GM10847 (cell line): ENCODE results near the gene EXOC6B.

Experiments
- POLR2A ChIP-seq: IDR thresholded peaks from 2 replicates; pipeline ENCODE4 v1.6.1; 2011; ENCODE audit not compliant: insufficient read length; ENCODE audit errors: extremely low read depth

The EXOC6B gene

GRCh38 chr2:72781480-72781879 is 44.4 kb downstream of the EXOC6B start:
- TF ChIP-seq POLR2A: no peak

DNA sequence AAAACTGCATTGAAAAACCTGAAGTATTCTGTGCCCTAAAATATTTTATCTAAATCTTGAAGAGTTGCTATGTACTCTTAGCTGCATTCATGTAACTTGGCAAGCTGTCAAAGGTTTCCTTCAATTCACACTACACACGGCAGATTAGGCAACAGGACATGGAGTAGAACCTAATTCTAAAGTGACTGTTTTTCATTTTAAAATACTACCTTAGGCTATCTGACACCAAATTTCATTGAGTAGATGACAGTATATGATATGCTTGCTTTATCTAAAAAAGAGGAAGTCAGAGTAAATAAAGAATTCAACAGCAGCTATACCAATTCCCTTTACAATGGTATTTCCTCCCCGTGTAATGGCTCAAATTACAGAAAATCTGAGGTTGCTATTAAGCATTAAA is 45.4 kb downstream of the EXOC6B start:
- TF ChIP-seq POLR2A: no peak

DNA sequence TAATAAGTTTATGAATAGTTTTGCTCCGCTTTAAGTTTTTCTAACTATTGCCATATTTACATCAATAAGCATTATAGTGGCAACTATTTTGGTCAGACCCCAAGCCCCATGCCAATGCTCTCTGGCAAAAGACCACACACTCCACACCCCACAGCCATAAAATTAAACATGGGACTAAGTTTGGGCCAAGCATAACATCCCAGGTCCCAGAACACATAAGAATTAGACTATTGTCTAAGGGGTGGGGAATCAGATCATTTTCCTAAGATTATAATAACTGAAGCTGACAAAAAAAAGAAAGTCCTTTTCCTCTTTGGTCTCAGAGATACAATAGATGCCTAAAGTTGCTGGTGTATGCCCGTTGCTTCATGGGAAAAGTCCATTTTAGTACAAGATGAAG is 46.3 kb downstream of the EXOC6B start:
- no peak for TF ChIP-seq POLR2A

DNA sequence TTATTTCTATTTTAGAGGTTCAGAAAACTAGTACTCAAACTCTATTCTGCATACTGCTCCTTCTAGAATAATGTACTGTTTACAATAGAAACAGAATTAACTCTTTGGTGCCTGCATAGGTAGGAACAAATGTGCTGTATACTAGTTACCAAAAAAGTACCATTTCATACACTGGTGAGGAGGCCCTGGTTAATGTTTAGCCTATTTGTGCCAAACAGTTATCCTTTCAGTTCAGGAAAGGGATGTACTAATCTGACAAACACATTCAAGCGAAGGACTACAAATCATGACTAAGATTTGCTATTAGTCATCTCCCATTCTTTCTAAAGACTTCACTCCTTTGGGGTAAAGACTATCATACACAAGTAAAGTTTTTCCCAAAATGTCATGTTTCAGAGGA is 47.4 kb downstream of the EXOC6B start:
- TF ChIP-seq POLR2A: no peak

DNA sequence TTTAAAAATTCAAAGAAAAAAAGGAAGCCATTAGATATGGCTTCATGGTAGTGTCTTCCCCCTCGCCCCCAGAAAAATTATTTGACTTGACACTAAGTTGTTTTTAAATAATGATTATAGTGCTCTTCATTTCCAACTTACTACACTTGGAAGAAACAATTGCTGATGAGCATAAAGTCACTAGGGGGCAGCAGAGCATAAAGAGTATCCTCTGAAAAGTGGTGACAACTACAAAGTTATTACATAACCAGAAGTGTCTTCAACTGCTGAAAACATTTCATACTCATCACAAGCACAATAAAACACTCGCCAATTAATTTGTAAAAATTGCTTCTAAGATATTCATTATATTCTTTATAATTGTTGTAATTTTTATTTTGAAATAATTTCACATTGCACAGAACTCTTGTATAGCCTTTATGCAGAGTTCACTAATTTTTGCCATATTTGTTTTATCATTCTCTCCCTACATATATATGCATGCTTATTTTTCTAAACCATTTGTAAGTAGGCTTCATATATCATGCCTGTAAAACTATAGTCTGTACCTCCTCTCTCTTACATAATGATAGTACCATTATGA is 54.9 kb downstream of the EXOC6B start:
- no peak for TF ChIP-seq POLR2A

- no peak for TF ChIP-seq POLR2A
Observed at GRCh38 chr2:72765997-72766609, 59.7 kb downstream of the EXOC6B start.

- no peak for TF ChIP-seq POLR2A
Observed at GRCh38 chr2:72762276-72762675, 63.6 kb downstream of the EXOC6B start.

- no peak for TF ChIP-seq POLR2A
Observed at GRCh38 chr2:72759755-72760154, 66.1 kb downstream of the EXOC6B start.

DNA sequence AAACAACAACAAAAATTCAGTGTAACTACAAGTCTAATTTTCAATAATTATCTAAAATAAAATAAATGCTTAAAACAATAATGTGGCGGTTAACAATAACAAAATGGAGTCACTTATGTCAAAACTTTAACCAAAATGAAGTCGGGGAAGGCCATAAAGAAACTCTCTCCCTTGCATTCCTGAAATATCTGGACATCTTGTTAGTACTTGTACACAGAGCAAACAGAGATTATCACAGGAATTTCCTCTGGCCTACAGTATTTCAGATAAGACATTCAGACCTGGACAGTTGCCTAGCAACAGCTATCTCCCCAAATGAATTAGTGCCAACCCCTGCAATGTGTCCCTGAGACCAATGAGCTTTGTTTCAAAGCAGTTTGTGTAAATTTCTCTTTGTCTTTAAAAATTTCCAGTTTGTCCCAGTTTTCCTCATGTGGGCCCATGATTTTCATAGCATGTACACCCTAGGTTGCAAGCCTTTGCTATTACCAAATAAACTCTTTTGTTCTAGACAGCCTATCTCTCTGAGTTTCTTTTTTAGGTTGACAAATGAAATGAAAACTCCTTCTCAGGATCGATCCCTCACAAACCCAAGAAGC is 68.6 kb downstream of the EXOC6B start:
- no peak for TF ChIP-seq POLR2A

DNA sequence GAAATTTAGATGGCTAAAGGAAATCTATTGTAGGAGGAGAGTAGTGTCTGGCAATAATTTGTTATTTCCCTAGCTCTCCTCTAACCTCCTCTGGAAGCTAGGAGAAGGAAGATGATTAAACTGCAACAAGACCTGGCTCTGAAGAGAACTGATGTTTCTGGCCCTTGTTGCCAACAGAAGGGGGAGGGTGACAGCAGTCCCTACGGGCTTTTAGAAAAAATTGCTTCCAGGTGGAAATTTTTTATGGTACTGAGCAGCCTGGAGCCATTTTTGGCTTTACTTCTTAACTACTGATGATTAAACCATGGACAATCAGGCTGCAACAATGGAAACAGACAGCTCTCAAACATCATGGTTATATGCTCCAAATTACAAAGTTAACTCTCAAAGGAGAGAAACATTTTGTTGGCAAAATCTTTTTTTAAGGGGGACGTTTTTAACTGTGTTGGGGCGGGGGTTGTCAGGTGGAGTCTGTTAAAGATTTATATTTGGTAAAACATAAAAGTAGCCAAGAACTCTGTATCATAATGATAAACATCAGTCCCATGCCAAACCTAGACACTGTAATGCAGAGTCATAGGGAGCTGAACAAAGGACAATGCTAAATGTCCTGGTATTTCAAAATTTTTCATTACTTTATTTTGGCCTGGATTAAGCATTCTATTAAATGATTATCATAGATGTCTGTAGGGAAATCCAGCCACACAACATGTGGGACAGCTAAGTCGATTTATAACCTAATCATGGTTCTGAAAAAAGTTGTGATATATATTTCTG is 70.0 kb downstream of the EXOC6B start:
- no peak for TF ChIP-seq POLR2A

DNA sequence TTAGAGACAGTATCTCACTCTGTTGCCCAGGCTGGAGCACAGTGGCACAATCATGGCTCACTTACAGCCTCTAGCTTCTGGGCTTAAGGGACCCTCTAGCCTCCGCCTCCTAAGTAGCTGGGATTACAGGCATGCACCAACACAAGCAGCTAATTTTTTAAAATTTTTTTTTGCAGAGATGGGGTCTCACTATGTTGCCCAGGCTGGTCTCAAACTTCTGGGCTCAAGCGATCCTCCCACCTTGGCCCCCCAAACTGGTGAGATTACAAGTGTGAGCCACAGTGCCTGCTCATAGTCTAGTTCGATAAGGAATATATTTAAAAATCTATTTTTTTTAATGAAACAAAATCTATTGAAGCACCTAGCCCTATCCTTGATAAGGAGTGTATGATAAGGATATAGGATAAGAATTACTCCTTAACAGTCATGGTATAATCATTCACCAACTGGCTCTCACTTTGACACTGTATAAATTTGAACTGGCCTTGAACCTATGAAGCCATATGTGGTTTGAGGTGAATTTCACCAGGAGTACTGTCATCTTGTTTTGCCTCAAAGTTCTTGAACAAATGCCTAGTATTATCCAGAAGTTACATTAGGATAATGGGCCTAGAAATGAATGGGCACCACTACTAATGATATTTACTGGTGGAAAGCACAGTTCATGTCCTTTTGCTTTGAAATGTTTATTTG is 71.1 kb downstream of the EXOC6B start:
- no peak for TF ChIP-seq POLR2A

DNA sequence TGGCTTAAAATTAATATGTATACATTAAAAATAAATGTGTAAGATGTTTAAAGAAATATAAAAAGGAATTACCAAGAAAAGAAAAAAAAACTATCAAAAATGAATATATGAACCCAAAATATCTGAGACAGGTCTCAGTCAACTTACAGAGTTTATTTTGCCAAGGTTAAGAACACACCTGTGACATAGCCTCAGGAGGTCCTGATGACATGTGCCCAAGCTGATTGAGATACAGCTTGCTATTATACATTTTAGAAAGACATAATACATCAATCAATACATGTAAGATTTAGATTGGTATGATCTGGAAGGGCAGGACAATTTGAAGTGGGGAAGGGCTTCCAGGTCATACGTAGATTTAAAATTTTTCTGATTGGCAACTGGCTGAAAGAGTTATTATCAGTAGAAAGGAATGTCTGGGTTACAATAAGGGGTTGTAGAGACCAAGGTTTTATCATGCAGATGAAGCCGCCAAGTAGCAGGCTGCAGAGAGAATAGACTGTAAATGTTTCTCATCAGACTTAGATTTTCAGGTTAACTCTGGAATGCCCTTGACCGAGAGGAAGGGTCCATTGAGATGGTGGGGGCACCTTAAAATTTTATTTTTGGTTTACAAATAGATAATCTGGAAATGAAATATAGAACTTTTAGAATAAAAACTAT is 74.7 kb downstream of the EXOC6B start:
- TF ChIP-seq POLR2A: no peak

GRCh38 chr2:72750466-72750865 is 75.4 kb downstream of the EXOC6B start:
- TF ChIP-seq POLR2A: no peak

- TF ChIP-seq POLR2A: no peak
Observed at GRCh38 chr2:72747344-72747743, 78.5 kb downstream of the EXOC6B start.
